GM06990 (cell line): ENCODE data around the gene SSTR3.

Experiments used
- DNase-seq: peaks from one replicate; pipeline ENCODE4 v3.0.0-alpha.2; 2011; ENCODE audit not compliant: insufficient read length; ENCODE audit errors: extremely low read depth
- H3K27me3 ChIP-seq: replicated peaks from 2 replicates; pipeline ENCODE4 v1.6.0; 2011; ENCODE audit warnings: low read length; ENCODE audit not compliant: control insufficient read depth, insufficient read depth
- H3K36me3 ChIP-seq: 2 replicates; pipeline ENCODE4 v1.5.1; 2011; ENCODE audit warnings: low read length; ENCODE audit not compliant: control insufficient read depth, insufficient read depth
- H3K4me3 ChIP-seq: replicated peaks from 2 replicates; pipeline ENCODE4 v1.5.1; 2011; ENCODE audit warnings: low read depth, mild to moderate bottlenecking, control low read depth, low read length
- CTCF ChIP-seq: IDR thresholded peaks from 2 replicates; pipeline ENCODE4 v1.5.1; 2011; ENCODE audit warnings: low read length, control low read depth, mild to moderate bottlenecking, inconsistent platforms; ENCODE audit not compliant: insufficient read depth, poor library complexity, severe bottlenecking

SSTR3 gene

GRCh38 chr22:37197451-37198257 is 14.6 kb downstream of the SSTR3 start:
- no peak for DNase-seq
- Histone ChIP-seq H3K4me3 (peak overlapping the region; percentile 69), H3K27me3 (no peaks in the 10 kb centered on the region), H3K36me3 (no peaks in the 10 kb centered on the region)
- no peak for TF ChIP-seq CTCF

GRCh38 chr22:37196539-37197450 is 15.5 kb downstream of the SSTR3 start:
- DNase-seq = no peak
- H3K36me3 ChIP-seq = no peaks in the 10 kb centered on the region
- no peaks in the 10 kb centered on the region for H3K27me3 ChIP-seq
- no peak for TF ChIP-seq CTCF
- no peak overlapping the region for H3K4me3 ChIP-seq

GRCh38 chr22:37195921-37196320 is 16.4 kb downstream of the SSTR3 start:
- no peak for TF ChIP-seq CTCF
- Histone ChIP-seq H3K36me3 (no peaks in the 10 kb centered on the region), H3K4me3 (no peak overlapping the region), H3K27me3 (no peaks in the 10 kb centered on the region)
- no peak for DNase-seq

GRCh38 chr22:37194750-37195149 is 17.5 kb downstream of the SSTR3 start:
- no peaks in the 10 kb centered on the region for H3K36me3 ChIP-seq
- DNase-seq = no peak
- no peak for TF ChIP-seq CTCF

GRCh38 chr22:37193629-37194191 is 18.6 kb downstream of the SSTR3 start:
- no peak for DNase-seq
- no peak overlapping the region for H3K4me3 ChIP-seq
- H3K27me3 ChIP-seq = no peaks in the 10 kb centered on the region
- no peaks in the 10 kb centered on the region for H3K36me3 ChIP-seq
- no peak for TF ChIP-seq CTCF

More at GRCh38 chr22:37194750-37195149, 17.5 kb downstream of the SSTR3 start:
- H3K27me3 ChIP-seq = no peaks in the 10 kb centered on the region
- H3K4me3 ChIP-seq = no peak overlapping the region
